ENCODE measurements around the gene RNF26. TPM values are rescaled to one million over a fixed set of nuclear protein-coding genes. Genes with fewer than 3 reads are reported as not detected.

Gene RNF26
- total and polyA plus RNA-seq, 10 of the 15 experiments (the other 5 are each of a cell fraction or from before 2014, with no cell fraction given): 2.8 to 54.5 (median 17.7) TPM

DNA sequence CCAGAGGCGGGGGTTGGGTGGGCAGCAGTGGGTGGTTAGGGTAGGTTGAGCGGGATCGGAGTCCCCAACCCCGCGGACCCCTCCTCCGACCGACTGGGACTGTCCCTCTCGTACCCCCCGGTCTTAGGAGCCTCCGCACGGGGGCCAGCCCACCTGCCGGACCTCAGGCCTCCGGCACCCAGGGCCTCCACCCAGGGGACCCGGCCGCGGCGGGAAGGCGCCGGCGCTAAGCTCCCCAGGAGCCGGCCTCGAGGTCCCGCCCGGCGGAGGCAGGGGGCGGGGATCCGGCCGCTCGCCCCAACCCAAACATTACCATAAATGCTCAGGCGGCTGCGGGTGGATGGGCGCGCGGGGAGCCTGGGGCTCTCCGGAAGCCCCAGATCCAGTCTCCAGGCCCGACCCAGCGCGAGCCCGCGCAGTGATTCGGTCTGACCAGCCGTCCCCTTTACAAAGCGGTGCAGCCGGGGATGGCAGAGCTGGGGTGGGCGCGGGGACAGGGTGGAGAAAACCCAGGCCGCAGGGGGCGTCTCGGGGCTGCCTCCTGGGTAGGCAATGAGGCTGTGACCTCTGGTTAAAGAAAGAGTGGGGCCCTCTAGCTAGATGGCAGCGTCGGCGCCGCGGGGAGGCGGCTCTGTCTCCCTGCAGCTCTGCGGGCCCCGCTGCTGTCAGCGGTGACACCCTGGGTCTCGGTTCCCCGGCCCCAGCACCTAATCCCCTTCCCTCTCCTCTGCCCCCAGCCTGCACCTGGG, 13.4 kb upstream of the RNF26 start (continued):
- TF ChIP-seq, protein P1, sequence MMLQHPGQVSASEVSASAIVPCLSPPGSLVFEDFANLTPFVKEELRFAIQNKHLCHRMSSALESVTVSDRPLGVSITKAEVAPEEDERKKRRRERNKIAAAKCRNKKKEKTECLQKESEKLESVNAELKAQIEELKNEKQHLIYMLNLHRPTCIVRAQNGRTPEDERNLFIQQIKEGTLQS (IDR thresholded peaks at IDR 0.05; ENCODE audit: borderline replicate concordance, extremely low read depth, low read depth, low read length): no peak
- TF ChIP-seq JUND (IDR thresholded peaks at IDR 0.05; ENCODE audit: low read depth, low read length) (no peak), PAX5 (IDR thresholded peaks at IDR 0.05; ENCODE audit: borderline replicate concordance, low read depth, low read length) (no peak), HCFC1 (IDR thresholded peaks at IDR 0.05; ENCODE audit: low read length) (no peak), CEBPB (IDR thresholded peaks at IDR 0.05; ENCODE audit: borderline replicate concordance in 1 of 2, low read depth in 2 of 2, low read length in 2 of 2) (no peak), FOS (IDR thresholded peaks at IDR 0.05; ENCODE audit: borderline replicate concordance, extremely low read depth, insufficient read length) (no peak), MTA2 (IDR thresholded peaks at IDR 0.05; ENCODE audit: low read depth) (no peak), SUZ12 (IDR thresholded peaks at IDR 0.05; ENCODE audit: unreplicated experiment) (no peak), TBL1XR1 (IDR thresholded peaks at IDR 0.05; ENCODE audit: low read depth, low read length) (no peak), NFXL1 (IDR thresholded peaks at IDR 0.05; ENCODE audit: borderline replicate concordance) (no peak), HDGF (IDR thresholded peaks at IDR 0.05) (no peak), POU2F2 (IDR thresholded peaks at IDR 0.05; ENCODE audit: borderline replicate concordance, low read depth, low read length) (no peak; the same call in 1 of the 3 replicates)
- TF ChIP-seq, protein P2, sequence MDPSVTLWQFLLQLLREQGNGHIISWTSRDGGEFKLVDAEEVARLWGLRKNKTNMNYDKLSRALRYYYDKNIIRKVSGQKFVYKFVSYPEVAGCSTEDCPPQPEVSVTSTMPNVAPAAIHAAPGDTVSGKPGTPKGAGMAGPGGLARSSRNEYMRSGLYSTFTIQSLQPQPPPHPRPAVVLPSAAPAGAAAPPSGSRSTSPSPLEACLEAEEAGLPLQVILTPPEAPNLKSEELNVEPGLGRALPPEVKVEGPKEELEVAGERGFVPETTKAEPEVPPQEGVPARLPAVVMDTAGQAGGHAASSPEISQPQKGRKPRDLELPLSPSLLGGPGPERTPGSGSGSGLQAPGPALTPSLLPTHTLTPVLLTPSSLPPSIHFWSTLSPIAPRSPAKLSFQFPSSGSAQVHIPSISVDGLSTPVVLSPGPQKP (IDR thresholded peaks at IDR 0.05; ENCODE audit: low read depth, low read length): no peak
- TF ChIP-seq, protein P3, sequence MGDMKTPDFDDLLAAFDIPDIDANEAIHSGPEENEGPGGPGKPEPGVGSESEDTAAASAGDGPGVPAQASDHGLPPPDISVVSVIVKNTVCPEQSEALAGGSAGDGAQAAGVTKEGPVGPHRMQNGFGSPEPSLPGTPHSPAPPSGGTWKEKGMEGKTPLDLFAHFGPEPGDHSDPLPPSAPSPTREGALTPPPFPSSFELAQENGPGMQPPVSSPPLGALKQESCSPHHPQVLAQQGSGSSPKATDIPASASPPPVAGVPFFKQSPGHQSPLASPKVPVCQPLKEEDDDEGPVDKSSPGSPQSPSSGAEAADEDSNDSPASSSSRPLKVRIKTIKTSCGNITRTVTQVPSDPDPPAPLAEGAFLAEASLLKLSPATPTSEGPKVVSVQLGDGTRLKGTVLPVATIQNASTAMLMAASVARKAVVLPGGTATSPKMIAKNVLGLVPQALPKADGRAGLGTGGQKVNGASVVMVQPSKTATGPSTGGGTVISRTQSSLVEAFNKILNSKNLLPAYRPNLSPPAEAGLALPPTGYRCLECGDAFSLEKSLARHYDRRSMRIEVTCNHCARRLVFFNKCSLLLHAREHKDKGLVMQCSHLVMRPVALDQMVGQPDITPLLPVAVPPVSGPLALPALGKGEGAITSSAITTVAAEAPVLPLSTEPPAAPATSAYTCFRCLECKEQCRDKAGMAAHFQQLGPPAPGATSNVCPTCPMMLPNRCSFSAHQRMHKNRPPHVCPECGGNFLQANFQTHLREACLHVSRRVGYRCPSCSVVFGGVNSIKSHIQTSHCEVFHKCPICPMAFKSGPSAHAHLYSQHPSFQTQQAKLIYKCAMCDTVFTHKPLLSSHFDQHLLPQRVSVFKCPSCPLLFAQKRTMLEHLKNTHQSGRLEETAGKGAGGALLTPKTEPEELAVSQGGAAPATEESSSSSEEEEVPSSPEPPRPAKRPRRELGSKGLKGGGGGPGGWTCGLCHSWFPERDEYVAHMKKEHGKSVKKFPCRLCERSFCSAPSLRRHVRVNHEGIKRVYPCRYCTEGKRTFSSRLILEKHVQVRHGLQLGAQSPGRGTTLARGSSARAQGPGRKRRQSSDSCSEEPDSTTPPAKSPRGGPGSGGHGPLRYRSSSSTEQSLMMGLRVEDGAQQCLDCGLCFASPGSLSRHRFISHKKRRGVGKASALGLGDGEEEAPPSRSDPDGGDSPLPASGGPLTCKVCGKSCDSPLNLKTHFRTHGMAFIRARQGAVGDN (IDR thresholded peaks at IDR 0.05): no peak
- TF ChIP-seq, protein P4, sequence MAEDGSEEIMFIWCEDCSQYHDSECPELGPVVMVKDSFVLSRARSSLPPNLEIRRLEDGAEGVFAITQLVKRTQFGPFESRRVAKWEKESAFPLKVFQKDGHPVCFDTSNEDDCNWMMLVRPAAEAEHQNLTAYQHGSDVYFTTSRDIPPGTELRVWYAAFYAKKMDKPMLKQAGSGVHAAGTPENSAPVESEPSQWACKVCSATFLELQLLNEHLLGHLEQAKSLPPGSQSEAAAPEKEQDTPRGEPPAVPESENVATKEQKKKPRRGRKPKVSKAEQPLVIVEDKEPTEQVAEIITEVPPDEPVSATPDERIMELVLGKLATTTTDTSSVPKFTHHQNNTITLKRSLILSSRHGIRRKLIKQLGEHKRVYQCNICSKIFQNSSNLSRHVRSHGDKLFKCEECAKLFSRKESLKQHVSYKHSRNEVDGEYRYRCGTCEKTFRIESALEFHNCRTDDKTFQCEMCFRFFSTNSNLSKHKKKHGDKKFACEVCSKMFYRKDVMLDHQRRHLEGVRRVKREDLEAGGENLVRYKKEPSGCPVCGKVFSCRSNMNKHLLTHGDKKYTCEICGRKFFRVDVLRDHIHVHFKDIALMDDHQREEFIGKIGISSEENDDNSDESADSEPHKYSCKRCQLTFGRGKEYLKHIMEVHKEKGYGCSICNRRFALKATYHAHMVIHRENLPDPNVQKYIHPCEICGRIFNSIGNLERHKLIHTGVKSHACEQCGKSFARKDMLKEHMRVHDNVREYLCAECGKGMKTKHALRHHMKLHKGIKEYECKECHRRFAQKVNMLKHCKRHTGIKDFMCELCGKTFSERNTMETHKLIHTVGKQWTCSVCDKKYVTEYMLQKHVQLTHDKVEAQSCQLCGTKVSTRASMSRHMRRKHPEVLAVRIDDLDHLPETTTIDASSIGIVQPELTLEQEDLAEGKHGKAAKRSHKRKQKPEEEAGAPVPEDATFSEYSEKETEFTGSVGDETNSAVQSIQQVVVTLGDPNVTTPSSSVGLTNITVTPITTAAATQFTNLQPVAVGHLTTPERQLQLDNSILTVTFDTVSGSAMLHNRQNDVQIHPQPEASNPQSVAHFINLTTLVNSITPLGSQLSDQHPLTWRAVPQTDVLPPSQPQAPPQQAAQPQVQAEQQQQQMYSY (CRISPR knock-in tag; IDR thresholded peaks at IDR 0.05): no peak
- TF ChIP-seq, protein P5, sequence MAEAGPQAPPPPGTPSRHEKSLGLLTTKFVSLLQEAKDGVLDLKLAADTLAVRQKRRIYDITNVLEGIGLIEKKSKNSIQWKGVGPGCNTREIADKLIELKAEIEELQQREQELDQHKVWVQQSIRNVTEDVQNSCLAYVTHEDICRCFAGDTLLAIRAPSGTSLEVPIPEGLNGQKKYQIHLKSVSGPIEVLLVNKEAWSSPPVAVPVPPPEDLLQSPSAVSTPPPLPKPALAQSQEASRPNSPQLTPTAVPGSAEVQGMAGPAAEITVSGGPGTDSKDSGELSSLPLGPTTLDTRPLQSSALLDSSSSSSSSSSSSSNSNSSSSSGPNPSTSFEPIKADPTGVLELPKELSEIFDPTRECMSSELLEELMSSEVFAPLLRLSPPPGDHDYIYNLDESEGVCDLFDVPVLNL (IDR thresholded peaks at IDR 0.05; ENCODE audit: low read depth, low read length): no peak
